ENCODE data around the gene MYH7. TPM values are rescaled to one million over a fixed set of nuclear protein-coding genes. Genes with fewer than 3 reads are reported as not detected.

The MYH7 gene
- polyA plus RNA-seq, 1 of the 3 experiments (the other 2 are of a cell fraction) = not detected

DNA sequence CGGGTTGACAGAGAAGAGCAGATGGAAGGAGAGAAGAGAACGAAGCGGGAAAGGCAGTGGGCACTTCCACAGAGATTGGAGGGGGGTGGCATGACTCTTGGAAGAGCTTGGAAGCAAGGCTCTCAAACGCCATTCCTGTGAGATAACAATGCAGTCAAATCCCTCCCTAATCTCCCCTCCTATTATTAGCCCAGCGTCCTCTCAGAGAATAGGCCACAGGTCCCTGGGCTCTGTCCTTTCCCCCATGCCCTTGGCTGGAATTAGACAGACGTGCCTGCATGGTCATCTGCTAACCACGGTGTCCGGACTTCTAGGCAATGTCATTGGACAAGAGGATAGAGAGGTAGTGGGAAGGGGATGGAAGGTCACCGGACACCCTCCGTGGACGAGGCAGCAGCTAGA lies 8.0 kb upstream of the MYH7 start (continued):
- TF ChIP-seq, protein P1, sequence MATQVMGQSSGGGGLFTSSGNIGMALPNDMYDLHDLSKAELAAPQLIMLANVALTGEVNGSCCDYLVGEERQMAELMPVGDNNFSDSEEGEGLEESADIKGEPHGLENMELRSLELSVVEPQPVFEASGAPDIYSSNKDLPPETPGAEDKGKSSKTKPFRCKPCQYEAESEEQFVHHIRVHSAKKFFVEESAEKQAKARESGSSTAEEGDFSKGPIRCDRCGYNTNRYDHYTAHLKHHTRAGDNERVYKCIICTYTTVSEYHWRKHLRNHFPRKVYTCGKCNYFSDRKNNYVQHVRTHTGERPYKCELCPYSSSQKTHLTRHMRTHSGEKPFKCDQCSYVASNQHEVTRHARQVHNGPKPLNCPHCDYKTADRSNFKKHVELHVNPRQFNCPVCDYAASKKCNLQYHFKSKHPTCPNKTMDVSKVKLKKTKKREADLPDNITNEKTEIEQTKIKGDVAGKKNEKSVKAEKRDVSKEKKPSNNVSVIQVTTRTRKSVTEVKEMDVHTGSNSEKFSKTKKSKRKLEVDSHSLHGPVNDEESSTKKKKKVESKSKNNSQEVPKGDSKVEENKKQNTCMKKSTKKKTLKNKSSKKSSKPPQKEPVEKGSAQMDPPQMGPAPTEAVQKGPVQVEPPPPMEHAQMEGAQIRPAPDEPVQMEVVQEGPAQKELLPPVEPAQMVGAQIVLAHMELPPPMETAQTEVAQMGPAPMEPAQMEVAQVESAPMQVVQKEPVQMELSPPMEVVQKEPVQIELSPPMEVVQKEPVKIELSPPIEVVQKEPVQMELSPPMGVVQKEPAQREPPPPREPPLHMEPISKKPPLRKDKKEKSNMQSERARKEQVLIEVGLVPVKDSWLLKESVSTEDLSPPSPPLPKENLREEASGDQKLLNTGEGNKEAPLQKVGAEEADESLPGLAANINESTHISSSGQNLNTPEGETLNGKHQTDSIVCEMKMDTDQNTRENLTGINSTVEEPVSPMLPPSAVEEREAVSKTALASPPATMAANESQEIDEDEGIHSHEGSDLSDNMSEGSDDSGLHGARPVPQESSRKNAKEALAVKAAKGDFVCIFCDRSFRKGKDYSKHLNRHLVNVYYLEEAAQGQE (IDR thresholded peaks at IDR 0.05; ENCODE audit: low read depth, low read length) = no peak
- TF ChIP-seq TCF12 (IDR thresholded peaks at IDR 0.05) (no peak), FOXJ3 (CRISPR knock-in tag; IDR thresholded peaks at IDR 0.05) (no peak), TEAD4 (IDR thresholded peaks at IDR 0.05; ENCODE audit: borderline replicate concordance, insufficient read depth) (no peak)

GRCh38 chr14:23442721-23443356 lies 7.4 kb upstream of the MYH7 start:
- Histone ChIP-seq H3K4me2 (no peak overlapping the region), H3K9me2 (no peaks in the 10 kb centered on the region), H3F3A (replicated peaks; ENCODE audit: insufficient read depth) (no peaks in the 10 kb centered on the region), H3K79me2 (ENCODE audit: insufficient read depth) (no peaks in the 10 kb centered on the region), H3K4me3 (ENCODE audit: low read depth in 2 of 2, low read length in 1 of 2) (no peak overlapping the region), H3K4me1 (ENCODE audit: control insufficient read depth in 1 of 2, insufficient read depth in 2 of 2, low read depth in 1 of 2, low read length in 1 of 2) (no peaks in the 10 kb centered on the region), H4K20me1 (ENCODE audit: insufficient read depth) (no peaks in the 10 kb centered on the region), H3K36me3 (replicated peaks in 1 of 2; ENCODE audit: control insufficient read depth in 1 of 2, insufficient read depth in 2 of 2, low read length in 1 of 2) (no peaks in the 10 kb centered on the region), H3K9ac (no peak overlapping the region), H3K9me3 (no peaks in the 10 kb centered on the region), H3K27me3 (ENCODE audit: insufficient read depth) (peaks cover 23% of the 10 kb centered on the region), H3K27ac (ENCODE audit: low read depth in 2 of 2, low read length in 1 of 2) (no peak overlapping the region), H2AFZ (ENCODE audit: low read depth) (no peak overlapping the region)
- TF ChIP-seq EP300 (IDR thresholded peaks at IDR 0.05; ENCODE audit: borderline replicate concordance in 1 of 2, low read depth in 1 of 2, low read length in 1 of 2) (no peak), NFIC (IDR thresholded peaks at IDR 0.05; ENCODE audit: borderline replicate concordance) (no peak), ELF1 (IDR thresholded peaks at IDR 0.05) (no peak), CHD2 (IDR thresholded peaks at IDR 0.05; ENCODE audit: low read length, partially characterized antibody) (no peak), RXRA (IDR thresholded peaks at IDR 0.05; ENCODE audit: borderline replicate concordance, low read depth) (no peak), TCF12 (IDR thresholded peaks at IDR 0.05) (no peak), POLR2AphosphoS5 (IDR thresholded peaks at IDR 0.05; ENCODE audit: low read depth, low read length) (no peak), RCOR1 (IDR thresholded peaks at IDR 0.05; ENCODE audit: low read length) (no peak), RFX5 (IDR thresholded peaks at IDR 0.05; ENCODE audit: low read length) (no peak), MXI1 (IDR thresholded peaks at IDR 0.05; ENCODE audit: low read depth, low read length) (no peak), IRF3 (IDR thresholded peaks at IDR 0.05; ENCODE audit: low read depth, low read length) (no peak), PBX3 (IDR thresholded peaks at IDR 0.05) (no peak), GATA2 (CRISPR knock-in tag; IDR thresholded peaks at IDR 0.05) (no peak)
- TF ChIP-seq, protein P1 (IDR thresholded peaks at IDR 0.05; ENCODE audit: low read depth, low read length) = no peak
- TF ChIP-seq, protein P2, sequence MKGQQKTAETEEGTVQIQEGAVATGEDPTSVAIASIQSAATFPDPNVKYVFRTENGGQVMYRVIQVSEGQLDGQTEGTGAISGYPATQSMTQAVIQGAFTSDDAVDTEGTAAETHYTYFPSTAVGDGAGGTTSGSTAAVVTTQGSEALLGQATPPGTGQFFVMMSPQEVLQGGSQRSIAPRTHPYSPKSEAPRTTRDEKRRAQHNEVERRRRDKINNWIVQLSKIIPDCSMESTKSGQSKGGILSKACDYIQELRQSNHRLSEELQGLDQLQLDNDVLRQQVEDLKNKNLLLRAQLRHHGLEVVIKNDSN (IDR thresholded peaks at IDR 0.05; ENCODE audit: borderline replicate concordance, low read depth) = no peak
- TF ChIP-seq, protein P3, sequence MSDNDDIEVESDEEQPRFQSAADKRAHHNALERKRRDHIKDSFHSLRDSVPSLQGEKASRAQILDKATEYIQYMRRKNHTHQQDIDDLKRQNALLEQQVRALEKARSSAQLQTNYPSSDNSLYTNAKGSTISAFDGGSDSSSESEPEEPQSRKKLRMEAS (IDR thresholded peaks at IDR 0.05; ENCODE audit: low read depth) = no peak
- ChIA-PET POLR2A (no interaction called here), CTCF (no interaction called here)
- no peak for DNase-seq
- WGBS (ENCODE audit: low lambda C conversion rate) = 50% methylated on average over 4 of the region's 9 CpGs
